Measurements from ENCODE around the gene CACNA2D3.

GRCh38 chr3:54841471-54841870, 719.1 kb downstream of the CACNA2D3 start:
- no peak for TF ChIP-seq CTCF (IDR thresholded peaks at IDR 0.05)
- no peak for TF ChIP-seq ZFX (IDR thresholded peaks at IDR 0.05; ENCODE audit: borderline replicate concordance)
